ENCODE measurements around the gene SDK1.

GRCh38 chr7:4123823-4124222 is 822.8 kb downstream of the SDK1 start:
- TF ChIP-seq POLR2A (IDR thresholded peaks at IDR 0.05) (no peak), CTCF (IDR thresholded peaks at IDR 0.05) (no peak)
